ENCODE measurements around the gene PAPOLG. TPM values are rescaled to one million over a fixed set of nuclear protein-coding genes. Genes with fewer than 3 reads are reported as not detected.

Gene PAPOLG
- total RNA-seq, 3 donors from 2014 or later (not counting 1 experiment from before 2014, with no cell fraction given), result 19.6 to 25.4 (median 19.8) TPM

- intact Hi-C loops (cut with micrococcal nuclease), result no loop called here
- Histone ChIP-seq H3K9me3 (ENCODE audit: control insufficient read depth, insufficient read depth, low read length) (no peaks in the 10 kb centered on the region), H3K27ac (ENCODE audit: low read length) (no peak overlapping the region), H3K36me3 (ENCODE audit: control insufficient read depth, insufficient read depth, low read length) (peaks cover 69% of the 10 kb centered on the region), H3K27me3 (ENCODE audit: control insufficient read depth, insufficient read depth, low read length) (no peaks in the 10 kb centered on the region), H3K4me3 (ENCODE audit: low read length) (no peak overlapping the region), H3K4me1 (ENCODE audit: control insufficient read depth, insufficient read depth, low read length) (peaks cover 6% of the 10 kb centered on the region)
- ATAC-seq (no peak), DNase-seq (no peak)
- Mint-ChIP-seq H3K9me3 (no peaks in the 10 kb centered on the region), H3K27me3 (ENCODE audit: low read depth in 2 of 2) (no peaks in the 10 kb centered on the region), H3K4me1 (peaks cover 16 to 20% of the 10 kb centered on the region in 2 donors), H3K4me3 (no peak overlapping the region), H3K36me3 (peaks cover 9% of the 10 kb centered on the region), H3K27ac (no peak overlapping the region)
- WGBS (ENCODE audit: insufficient coverage), result 94% methylated on average over 2 of the region's 2 CpGs
- TF ChIP-seq CTCF (IDR thresholded peaks at IDR 0.05), result no peak
Observed at GRCh38 chr2:60793169-60793568, 37.1 kb downstream of the PAPOLG start.

GRCh38 chr2:60794271-60794863 lies 38.3 kb downstream of the PAPOLG start:
- Histone ChIP-seq H3K4me1 (ENCODE audit: control insufficient read depth, insufficient read depth, low read length) (peaks cover 6% of the 10 kb centered on the region), H3K4me3 (ENCODE audit: low read length) (no peak overlapping the region), H3K27ac (ENCODE audit: low read length) (no peak overlapping the region), H3K9me3 (ENCODE audit: control insufficient read depth, insufficient read depth, low read length) (no peaks in the 10 kb centered on the region), H3K36me3 (ENCODE audit: control insufficient read depth, insufficient read depth, low read length) (peaks cover 73% of the 10 kb centered on the region), H3K27me3 (ENCODE audit: control insufficient read depth, insufficient read depth, low read length) (no peaks in the 10 kb centered on the region)
- peaks cover 9% of the 10 kb centered on the region for H3K36me3 Mint-ChIP-seq
- peak overlapping the region in 1 of 2 donors; percentile 56 for H3K27ac Mint-ChIP-seq
- peak in 2 of 3 donors; percentile 58 to 65 for ATAC-seq
- peak; percentile 86 for TF ChIP-seq CTCF (IDR thresholded peaks at IDR 0.05)
- H3K9me3 Mint-ChIP-seq, result no peaks in the 10 kb centered on the region
- no peaks in the 10 kb centered on the region for H3K27me3 Mint-ChIP-seq (ENCODE audit: low read depth in 2 of 2)
- intact Hi-C loops (cut with micrococcal nuclease), result loop anchor here (1.0 kb wide), 1 partner anchor 205 kb away; no protein-coding TSS in a partner anchor
- peak in 1 of 2 donors; percentile 62 for DNase-seq
- H3K4me1 Mint-ChIP-seq, result peaks cover 16 to 20% of the 10 kb centered on the region in 2 donors
- no peak overlapping the region for H3K4me3 Mint-ChIP-seq
- 95% methylated on average over 3 of the region's 5 CpGs for WGBS (ENCODE audit: insufficient coverage)

GRCh38 chr2:60796573-60797509 lies 40.8 kb downstream of the PAPOLG start:
- intact Hi-C loops (cut with micrococcal nuclease), result loop anchor here (2.0 to 5.0 kb wide), 2 partner anchors 22 to 85 kb away; partner anchors contain the start of gene REL
- Mint-ChIP-seq H3K27ac (peak overlapping the region; percentile 86 to 87), H3K36me3 (peaks cover 9% of the 10 kb centered on the region), H3K4me3 (peak overlapping the region; percentile 63), H3K4me1 (peaks cover 16 to 20% of the 10 kb centered on the region in 2 donors), H3K27me3 (ENCODE audit: low read depth in 2 of 2) (no peaks in the 10 kb centered on the region), H3K9me3 (no peaks in the 10 kb centered on the region)
- Histone ChIP-seq H3K36me3 (ENCODE audit: control insufficient read depth, insufficient read depth, low read length) (peaks cover 64% of the 10 kb centered on the region), H3K27me3 (ENCODE audit: control insufficient read depth, insufficient read depth, low read length) (no peaks in the 10 kb centered on the region), H3K4me1 (ENCODE audit: control insufficient read depth, insufficient read depth, low read length) (peaks cover 6% of the 10 kb centered on the region), H3K4me3 (ENCODE audit: low read length) (no peak overlapping the region), H3K27ac (ENCODE audit: low read length) (peak overlapping the region; percentile 68), H3K9me3 (ENCODE audit: control insufficient read depth, insufficient read depth, low read length) (no peaks in the 10 kb centered on the region)
- peak; percentile 66 to 72 (median 68) for ATAC-seq
- no peak for TF ChIP-seq CTCF (IDR thresholded peaks at IDR 0.05)
- no peak for DNase-seq
- 47% methylated on average over 5 of the region's 6 CpGs for WGBS (ENCODE audit: insufficient coverage)
